Retinal pigment epithelial cell (primary cell): ENCODE results near the gene CRACR2B.

Experiments used
- DNase-seq: peaks from one replicate; pipeline ENCODE4 v3.0.0-alpha.2; 2010; ENCODE audit warnings: low read depth
- H3K4me3 ChIP-seq: 2 replicates; pipeline ENCODE4 v1.5.1; 2011; ENCODE audit warnings: mild to moderate bottlenecking, low read length, control low read depth, moderate library complexity
- CTCF ChIP-seq: conservative IDR thresholded peaks from 2 replicates; pipeline ENCODE4 v1.5.1; 2011; ENCODE audit warnings: low read depth, low read length, control low read depth, inconsistent platforms

CRACR2B gene

GRCh38 chr11:839875-840617 lies 12.3 kb downstream of the CRACR2B start:
- no peak for DNase-seq
- no peak overlapping the region for H3K4me3 ChIP-seq
- TF ChIP-seq CTCF, result peak; percentile 46

- TF ChIP-seq CTCF, result no peak
- peak overlapping the region; percentile 93 for H3K4me3 ChIP-seq
- DNase-seq, result no peak
Measured at GRCh38 chr11:841981-842369, 14.3 kb downstream of the CRACR2B start.

GRCh38 chr11:842370-843002 lies 14.8 kb downstream of the CRACR2B start, which contains the start of the genes POLR2L and TSPAN4:
Gene POLR2L (minus strand): TSS chr11:842529. CDS start chr11:842508, 21 bp downstream.
Gene TSPAN4 (plus strand): TSS chr11:842852. CDS start chr11:850305, 7,453 bp downstream.
- DNase-seq, result peak; percentile 56
- TF ChIP-seq CTCF, result no peak
- peak within 1 kb of the TSS; percentile 93 for H3K4me3 ChIP-seq

- TF ChIP-seq CTCF, result no peak
- no peak for DNase-seq
- peak overlapping the region; percentile 93 for H3K4me3 ChIP-seq
Measured at GRCh38 chr11:843086-843734, 15.5 kb downstream of the CRACR2B start.

GRCh38 chr11:843818-844692 lies 16.3 kb downstream of the CRACR2B start:
- peak overlapping the region; percentile 93 for H3K4me3 ChIP-seq
- TF ChIP-seq CTCF, result peak; percentile 15
- peak; percentile 86 for DNase-seq
